ENCODE results near the gene LIN54. TPM values are rescaled to one million over a fixed set of nuclear protein-coding genes. Genes with fewer than 3 reads are reported as not detected.

Gene LIN54
- total and polyA plus RNA-seq, 9 of the 15 experiments (the other 6 are each of a cell fraction or from before 2014, with no cell fraction given): 2.2 to 22.5 (median 15.8) TPM

- TF ChIP-seq AFF1 (IDR thresholded peaks at IDR 0.05; ENCODE audit: low read depth in 1 of 2, partially characterized antibody in 2 of 2) (peak; percentile 67 to 81), CXXC5 (CRISPR knock-in tag; IDR thresholded peaks at IDR 0.05) (0 out of 2 replicates have a peak, but pooled peaks have one; percentile 67), RAD21 (CRISPR knock-in tag; conservative IDR thresholded peaks at IDR 0.05 in 1 of 2, IDR thresholded peaks at IDR 0.05 in 1 of 2) (peak in 1 of 2 experiments; percentile 21; a peak in 1 of 4 replicates), SAP30 (IDR thresholded peaks at IDR 0.05; ENCODE audit: borderline replicate concordance, insufficient read depth, low read depth, low read length, poor library complexity, severe bottlenecking) (peak; percentile 74), MYC (IDR thresholded peaks at IDR 0.05; ENCODE audit: low read depth, low read length) (no peak; the same call in 1 of the 2 replicates), MYC (CRISPR knock-in tag; IDR thresholded peaks at IDR 0.05; ENCODE audit: borderline replicate concordance, low read depth) (no peak), ZBTB17 (CRISPR knock-in tag; IDR thresholded peaks at IDR 0.05) (peak; percentile 100), SMARCA4 (IDR thresholded peaks at IDR 0.05) (no peak; the same call in 1 of the 2 replicates), ZNF644 (tag; IDR thresholded peaks at IDR 0.05; ENCODE audit: low read depth) (no peak; the same call in 1 of the 2 replicates), RBM34 (IDR thresholded peaks at IDR 0.05; ENCODE audit: borderline replicate concordance, insufficient read depth, low read length) (no peak), HNRNPH1 (optimal IDR thresholded peaks at IDR 0.05; ENCODE audit: low read depth, low read length) (no peak), CTCFL (IDR thresholded peaks at IDR 0.05; ENCODE audit: borderline replicate concordance, insufficient read depth, low read depth, low read length, poor library complexity, severe bottlenecking) (no peak), ZZZ3 (IDR thresholded peaks at IDR 0.05) (no peak), PHF21A (IDR thresholded peaks at IDR 0.05; ENCODE audit: borderline replicate concordance, low read depth) (peak; percentile 88), NCOR1 (IDR thresholded peaks at IDR 0.05) (peak; percentile 60), ZNF830 (CRISPR knock-in tag; IDR thresholded peaks at IDR 0.05) (no peak), CBFB (CRISPR knock-in tag; IDR thresholded peaks at IDR 0.05) (no peak), ILK (tag; IDR thresholded peaks at IDR 0.05; ENCODE audit: borderline replicate concordance, low read depth) (no peak)
Measured at GRCh38 chr4:83034630-83035494, 24.2 kb upstream of the LIN54 start, which contains the start of gene COPS4 (continued).
